VCaP (cell line): Measurements from ENCODE around the gene P2RY12.
A peak's percentile ranks its signal among the peaks of the same experiment; 100 is the strongest.

Experiments
- H3K27ac ChIP-seq: fragments of 450-650 bp; 2 replicates; pipeline ENCODE4 v1.5.1; 2017
- CTCF ChIP-seq: fragments of 450-650 bp; conservative IDR thresholded peaks from 2 replicates; pipeline ENCODE4 v1.5.1; 2017; ENCODE audit warnings: mild to moderate bottlenecking, moderate library complexity

The P2RY12 gene

GRCh38 chr3:151327571-151328198 is 56.9 kb downstream of the P2RY12 start:
- H3K27ac ChIP-seq: no peak overlapping the region
- TF ChIP-seq CTCF: peak; percentile 82

DNA sequence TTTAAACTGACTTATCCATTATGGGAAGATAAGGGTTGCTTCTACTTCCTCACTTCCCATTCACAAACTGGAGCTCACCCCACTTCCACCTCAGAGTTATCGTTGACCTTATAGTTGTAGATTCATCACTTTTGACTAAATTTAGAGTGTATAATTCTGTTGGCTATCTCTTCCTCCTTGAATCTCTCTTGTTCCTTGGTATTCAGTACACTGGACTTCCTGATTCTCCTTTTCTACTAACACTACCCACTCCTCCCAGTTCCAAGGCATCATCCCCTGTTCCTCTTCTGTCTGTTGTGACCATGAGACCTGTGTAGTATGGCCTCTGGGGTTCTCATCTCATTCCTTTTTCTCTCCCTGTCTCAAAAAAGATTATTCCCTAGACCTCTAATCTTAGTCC is 62.0 kb downstream of the P2RY12 start:
- H3K27ac ChIP-seq: no peak overlapping the region
- no peak for TF ChIP-seq CTCF

DNA sequence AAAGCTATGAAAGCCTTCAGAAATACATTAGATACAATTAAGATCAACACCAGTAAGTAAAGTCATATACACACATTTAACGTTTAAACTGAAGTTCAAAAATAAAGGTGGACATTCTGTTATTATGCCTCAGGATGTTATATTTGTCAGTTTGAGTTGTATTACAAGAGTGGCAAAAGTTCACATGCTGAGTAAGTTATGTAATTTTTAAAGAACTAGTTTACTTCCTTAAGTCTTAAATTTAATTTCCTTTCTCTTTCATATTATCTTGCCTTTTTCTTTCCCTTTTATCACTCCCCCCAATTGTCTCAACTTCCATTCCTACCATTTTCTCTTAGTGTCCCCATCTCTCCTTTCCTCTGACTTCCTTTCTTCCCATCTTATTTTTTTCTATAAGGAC is 63.0 kb downstream of the P2RY12 start:
- TF ChIP-seq CTCF: no peak
- no peak overlapping the region for H3K27ac ChIP-seq

GRCh38 chr3:151320131-151320530 is 64.4 kb downstream of the P2RY12 start:
- TF ChIP-seq CTCF: no peak
- H3K27ac ChIP-seq: no peak overlapping the region

- TF ChIP-seq CTCF: no peak
- no peak overlapping the region for H3K27ac ChIP-seq
Observed at GRCh38 chr3:151319628-151320027, 64.9 kb downstream of the P2RY12 start.

- H3K27ac ChIP-seq: no peak overlapping the region
- no peak for TF ChIP-seq CTCF
Observed at GRCh38 chr3:151318991-151319390, 65.6 kb downstream of the P2RY12 start.

GRCh38 chr3:151318313-151318712 is 66.2 kb downstream of the P2RY12 start:
- TF ChIP-seq CTCF: no peak
- H3K27ac ChIP-seq: no peak overlapping the region
